GM12874 (cell line): ENCODE data around the gene KIR2DL4.

Experiments used
- CTCF ChIP-seq: IDR thresholded peaks from 2 replicates; pipeline ENCODE4 v1.5.1; 2011; ENCODE audit warnings: low read depth, mild to moderate bottlenecking, control low read depth, low read length, moderate library complexity; ENCODE audit not compliant: insufficient read depth

The KIR2DL4 gene

GRCh38 chr19:54850930-54851329 is 47.5 kb downstream of the KIR2DL4 start:
- no peak for TF ChIP-seq CTCF

- no peak for TF ChIP-seq CTCF
Measured at GRCh38 chr19:54851353-54851752, 47.9 kb downstream of the KIR2DL4 start.
